ENCODE results near the gene MEGF6.

MEGF6 gene

DNA sequence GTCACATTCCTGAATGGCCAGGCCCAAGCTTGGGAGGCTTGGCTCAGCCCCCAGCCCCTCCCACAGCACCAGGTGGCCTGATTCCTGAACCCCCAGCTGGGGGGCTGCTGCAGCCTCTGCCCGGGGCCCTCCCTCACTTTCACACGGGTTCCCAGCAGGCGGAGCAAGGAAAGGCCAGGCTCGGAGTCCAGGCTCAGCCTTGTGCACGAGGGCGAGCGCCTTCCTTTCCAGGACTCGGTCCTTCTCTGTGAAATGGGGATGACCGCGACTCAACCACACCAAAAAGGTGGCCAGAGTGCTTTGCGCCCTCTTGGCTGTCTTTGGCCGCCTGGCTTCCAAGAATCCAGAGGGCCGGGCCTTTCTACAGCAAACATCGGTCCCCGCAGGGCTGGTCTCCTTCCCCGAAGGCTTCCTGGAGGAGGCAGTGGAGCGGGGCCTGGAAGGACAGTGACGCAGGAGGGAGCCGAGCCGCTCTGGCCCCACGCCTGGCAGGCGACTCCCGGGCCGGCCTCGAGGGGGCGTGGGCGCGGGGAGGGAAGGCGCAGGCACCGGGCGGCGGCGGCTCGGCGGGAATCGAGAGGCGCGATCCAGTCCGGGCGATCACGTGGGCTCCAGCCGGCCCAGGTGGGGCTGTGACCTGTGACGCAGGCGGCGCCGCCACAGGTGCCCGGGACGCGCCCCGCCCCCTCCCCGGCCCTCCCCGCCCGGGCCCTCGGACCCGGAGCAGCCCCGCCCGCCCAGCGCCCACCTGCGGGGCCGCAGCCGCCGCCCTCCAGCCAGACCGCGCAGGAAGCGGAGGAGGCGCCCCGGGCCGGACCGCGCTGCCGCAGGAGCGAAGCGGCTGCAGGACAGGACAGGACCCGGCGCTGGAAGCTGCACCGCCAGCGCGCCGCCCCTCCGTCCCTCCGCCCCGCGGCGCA, 157.2 kb downstream of the MEGF6 start, which contains the start of gene ARHGEF16:
Gene ARHGEF16, plus strand, starts transcription at position 775 of the 920 bp plus-strand sequence. CDS start 8,420 bp downstream, outside the sequence.
- DNase-seq: peak; percentile 76 to 83

DNA sequence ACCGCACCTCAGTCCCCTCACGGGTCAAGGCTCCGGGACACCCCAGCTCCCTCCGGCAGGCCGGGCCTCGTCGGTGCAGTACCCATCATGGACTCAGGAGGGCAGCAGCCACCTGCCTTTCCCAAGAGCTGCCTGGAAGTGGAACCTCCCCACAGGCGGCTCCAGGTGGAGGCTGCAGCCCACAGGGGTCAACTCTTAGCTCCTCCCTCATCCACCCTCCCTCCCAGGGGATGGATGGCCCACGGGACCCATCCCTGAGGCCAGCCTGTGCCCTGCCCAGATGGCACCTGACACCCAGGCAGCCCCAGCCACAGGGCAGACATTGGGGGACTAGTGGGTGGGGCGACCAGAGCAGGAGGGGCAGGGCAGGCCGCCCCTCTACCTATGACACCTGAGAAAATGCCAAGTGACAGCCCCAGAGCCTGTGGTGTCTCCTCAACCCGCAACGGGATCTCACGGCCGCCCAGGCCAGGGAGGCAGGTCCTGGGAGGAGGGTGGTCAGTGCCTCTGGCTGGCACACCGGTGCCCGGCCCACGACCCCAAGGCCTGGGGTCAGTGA, 158.0 kb downstream of the MEGF6 start:
- DNase-seq: peak; percentile 61 to 63

DNA sequence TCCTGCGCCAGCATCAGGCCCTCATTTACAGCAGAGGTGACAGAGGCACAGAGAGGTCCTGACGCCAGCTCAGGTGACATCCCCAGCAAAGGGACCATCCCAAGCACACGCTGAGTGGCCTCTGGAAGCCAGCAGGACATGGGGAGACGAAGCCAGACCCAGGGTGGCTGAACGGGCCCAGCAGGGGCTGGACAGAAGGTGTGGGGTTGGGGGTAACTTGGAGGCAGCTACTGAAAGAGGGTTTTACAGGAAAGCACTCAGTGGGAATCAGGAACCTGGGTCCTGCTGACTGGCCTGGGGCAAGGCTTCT, 158.5 kb downstream of the MEGF6 start:
- no peak for DNase-seq

DNA sequence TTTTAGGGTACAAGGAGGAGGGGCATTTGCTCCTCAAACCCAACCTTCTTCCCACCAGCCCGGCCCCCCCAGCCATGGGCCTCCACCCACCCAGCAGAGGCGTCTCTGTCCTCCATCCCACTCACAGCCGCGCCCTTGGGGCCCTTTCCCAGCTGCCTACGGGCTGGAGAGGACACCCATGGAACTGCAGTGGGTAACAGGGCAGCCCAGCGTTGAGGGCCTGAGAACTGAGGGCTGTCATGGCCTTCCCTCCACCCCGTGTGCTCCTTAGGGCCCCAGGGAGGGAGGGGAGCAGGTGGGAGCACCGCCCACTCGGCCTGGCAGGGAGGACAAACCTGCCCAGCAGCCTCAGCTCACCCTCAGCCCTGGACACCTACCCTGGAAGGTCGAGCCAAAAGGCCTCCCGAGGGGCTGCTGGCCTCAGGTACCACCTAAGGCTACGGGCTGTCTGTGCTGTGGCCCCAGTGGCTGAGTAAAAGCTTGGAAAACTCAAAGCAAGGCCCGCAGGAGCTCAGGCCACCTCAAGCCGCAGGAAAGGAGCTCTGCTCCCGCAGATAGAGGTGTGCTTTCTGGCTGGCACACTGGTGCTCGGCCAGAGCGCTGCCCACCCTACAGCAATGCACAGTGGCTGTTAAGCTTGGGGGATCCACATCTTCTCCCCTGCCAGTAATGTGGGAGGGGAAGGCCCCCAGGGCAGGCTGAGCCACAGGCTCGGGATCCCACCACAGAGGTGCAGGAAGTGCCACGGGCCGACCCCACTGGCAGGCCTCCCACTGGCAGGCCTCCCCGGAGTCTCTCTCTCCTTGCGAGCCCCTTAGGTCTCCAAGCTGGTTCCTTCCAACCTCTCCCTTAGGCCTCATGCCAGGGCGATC, 159.1 kb downstream of the MEGF6 start:
- no peak for DNase-seq

DNA sequence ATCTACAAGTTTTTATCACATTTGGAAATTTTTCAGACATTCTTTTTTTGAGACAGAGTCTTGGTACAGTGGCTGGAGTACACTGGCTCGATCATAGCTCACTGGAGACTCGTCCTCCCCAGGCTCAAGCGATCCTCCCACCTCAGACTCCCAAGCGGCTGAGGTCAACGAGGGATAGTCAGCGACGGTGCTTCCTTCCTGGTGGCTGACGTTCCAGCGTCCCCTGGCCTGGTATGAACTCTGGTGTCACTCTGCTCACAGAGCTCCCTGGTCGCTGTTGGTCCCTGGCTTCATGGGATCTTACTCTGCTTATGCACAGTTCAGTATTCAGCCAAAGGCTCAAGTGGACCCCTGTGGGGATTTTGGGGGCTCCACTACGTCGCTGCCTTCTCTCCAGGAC, 160.3 kb downstream of the MEGF6 start:
- no peak for DNase-seq

DNA sequence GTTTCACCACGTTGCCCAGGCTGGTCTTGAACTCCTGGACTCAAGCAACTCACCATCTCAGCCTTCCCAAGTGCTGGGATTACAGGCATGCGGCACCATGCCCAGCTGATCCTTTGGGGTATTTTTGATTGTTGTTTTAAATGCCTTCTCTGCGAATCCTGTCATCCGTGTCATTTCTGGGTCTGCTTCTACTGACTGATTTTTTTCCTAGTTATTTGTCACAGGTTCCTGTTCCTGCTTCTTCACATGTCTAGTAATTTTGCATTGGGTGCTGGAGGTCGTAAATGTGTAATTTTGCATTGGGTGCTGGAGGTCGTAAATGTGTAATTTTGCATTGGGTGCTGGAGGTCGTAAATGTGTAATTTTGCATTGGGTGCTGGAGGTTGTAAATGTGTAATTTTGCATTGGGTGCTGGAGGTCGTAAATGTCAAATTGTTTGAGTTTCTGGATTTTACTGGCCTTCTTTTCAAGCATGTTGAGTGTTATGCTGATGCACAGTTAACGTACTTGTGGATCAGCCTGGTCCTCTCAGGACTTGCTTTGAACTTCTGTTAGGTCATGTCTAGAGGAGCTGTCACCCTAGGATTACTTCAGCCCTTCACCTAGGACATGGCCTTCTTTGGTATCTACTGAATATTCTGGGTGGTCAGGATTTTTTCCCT, 161.0 kb downstream of the MEGF6 start:
- no peak for DNase-seq

DNA sequence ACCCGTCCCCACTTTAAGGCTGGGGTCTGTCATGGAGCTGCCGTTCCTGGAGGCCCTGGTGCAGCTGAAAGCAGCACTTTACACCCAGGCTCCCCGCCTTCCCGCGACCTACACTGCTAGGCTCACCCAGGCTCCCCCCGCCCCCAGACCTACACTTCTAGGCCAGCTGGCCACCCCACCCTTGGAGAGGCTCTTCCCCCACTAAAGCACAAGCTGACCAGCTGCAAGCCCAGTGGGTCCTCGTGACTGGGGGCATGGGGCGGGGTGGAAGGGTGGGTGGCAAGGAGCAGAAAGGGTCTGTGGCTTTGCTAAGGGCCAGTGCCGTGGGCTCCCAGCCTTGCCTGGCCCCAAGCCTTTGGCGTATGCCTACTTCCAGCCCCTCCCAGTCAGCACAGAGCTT, 166.6 kb downstream of the MEGF6 start:
- no peak for DNase-seq

DNA sequence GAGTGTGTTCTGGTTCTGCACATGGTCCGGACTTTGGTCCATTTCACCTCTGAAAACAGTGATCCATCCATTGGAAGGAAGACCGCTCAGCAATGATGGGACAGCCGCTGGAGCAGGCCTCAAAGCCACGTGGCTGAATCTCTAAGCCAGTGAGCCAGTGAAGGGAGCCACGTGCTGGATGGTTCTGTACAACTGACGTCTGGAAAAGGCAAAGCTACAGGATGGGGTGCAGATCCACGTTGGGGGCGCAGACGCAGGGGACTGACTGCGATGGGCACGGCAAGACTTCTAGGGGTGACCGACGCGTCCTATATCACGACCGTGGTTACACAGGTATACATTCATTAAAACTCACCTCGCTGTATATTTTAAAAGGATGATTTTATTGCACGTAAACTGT, 167.0 kb downstream of the MEGF6 start:
- DNase-seq: no peak

DNA sequence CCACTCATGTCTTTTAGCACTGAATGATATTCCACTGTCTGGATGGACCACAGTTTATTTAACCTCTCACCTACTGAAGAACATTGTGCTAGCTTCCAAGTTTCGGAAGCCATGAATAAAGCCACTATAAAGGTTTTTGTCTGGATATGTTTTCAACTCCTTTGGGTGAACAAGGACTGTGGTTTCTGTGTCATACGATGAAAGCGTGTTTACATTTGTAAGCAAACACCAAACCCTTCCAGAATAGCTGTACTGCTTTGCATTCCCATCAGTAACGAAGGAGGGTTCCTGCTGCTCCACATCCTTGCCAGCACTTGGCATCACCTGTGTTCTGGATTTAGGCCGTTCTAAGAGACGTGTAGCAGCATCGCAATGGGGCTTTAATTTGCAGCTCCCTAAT, 167.5 kb downstream of the MEGF6 start:
- DNase-seq: no peak

DNA sequence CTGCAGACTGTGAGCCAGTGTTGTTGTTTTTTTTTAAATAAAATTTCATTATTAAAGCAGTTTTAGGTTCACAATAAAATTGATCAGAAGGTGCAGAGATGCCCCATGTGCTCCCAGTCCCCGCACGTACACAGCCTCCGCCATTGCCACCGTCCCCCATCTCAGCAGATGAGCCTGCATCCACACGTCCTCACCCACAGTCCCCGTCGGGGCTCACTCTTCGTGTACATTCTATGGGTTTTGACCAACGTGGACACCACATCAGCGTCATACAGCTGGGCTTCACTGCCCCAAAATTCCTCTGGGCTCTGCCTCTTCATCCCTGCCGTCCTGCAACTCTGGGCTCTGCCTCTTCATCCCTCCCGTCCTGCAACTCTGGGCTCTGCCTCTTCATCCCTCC, 168.4 kb downstream of the MEGF6 start:
- DNase-seq: no peak

DNA sequence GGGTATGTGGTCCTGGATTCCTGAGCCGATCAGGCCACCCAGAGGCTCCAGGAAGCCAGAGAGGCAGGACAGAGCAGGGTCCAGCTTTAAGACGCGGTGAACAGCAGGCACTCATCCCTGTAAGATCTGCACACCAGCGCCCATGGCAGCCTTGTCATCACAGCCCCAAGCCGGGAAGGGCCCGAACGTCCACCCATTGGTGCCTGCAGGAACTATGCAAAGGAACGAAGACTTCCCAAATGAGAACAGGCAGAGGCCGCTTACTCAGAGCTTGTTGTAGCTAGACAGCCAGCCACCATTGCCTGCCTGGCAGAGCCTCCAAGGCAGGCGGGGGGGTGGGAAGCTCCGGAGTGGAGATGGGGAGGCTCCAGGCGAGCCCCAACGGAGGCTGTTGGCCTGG, 169.0 kb downstream of the MEGF6 start:
- no peak for DNase-seq

DNA sequence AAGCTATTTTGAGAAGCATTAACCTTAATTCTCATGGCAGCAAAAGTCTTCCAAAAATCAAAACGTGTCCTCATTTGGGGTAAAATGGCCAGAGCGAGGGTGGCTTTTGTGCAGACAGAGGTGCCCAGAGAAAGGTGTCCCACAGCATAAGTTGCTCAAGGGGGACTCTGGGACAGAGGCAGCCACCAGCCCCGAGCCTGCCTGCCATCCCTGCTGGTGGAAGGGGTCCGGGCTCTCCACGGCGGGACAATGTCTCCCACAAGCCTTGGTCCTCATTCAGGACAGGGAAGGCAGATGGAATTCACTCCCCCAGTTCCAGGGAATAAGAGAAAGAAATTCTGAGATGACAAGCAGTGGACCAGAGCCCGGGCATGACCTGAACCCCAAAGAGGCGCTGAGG, 169.4 kb downstream of the MEGF6 start:
- no peak for DNase-seq

DNA sequence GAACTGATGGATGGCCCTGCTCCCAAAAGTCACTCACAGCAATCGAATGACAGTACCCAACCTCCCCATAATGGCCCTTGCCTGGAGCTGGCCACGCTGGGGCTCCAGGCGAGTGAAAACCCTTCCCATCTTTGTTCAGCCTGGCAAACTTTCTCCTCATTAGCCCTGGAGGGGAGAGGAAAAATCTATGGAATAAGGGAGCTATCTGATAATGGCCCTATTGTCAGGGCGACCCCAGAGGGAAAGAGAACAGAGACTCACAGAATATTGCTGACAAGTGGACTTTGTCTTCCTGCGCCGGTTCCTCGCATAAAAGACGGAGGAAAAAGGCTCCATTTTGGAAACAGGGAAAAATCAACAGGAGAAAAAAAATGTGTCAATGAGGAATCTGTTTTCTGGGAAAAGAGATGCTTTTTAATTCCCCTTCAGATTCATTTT, 169.9 kb downstream of the MEGF6 start:
- no peak for DNase-seq

DNA sequence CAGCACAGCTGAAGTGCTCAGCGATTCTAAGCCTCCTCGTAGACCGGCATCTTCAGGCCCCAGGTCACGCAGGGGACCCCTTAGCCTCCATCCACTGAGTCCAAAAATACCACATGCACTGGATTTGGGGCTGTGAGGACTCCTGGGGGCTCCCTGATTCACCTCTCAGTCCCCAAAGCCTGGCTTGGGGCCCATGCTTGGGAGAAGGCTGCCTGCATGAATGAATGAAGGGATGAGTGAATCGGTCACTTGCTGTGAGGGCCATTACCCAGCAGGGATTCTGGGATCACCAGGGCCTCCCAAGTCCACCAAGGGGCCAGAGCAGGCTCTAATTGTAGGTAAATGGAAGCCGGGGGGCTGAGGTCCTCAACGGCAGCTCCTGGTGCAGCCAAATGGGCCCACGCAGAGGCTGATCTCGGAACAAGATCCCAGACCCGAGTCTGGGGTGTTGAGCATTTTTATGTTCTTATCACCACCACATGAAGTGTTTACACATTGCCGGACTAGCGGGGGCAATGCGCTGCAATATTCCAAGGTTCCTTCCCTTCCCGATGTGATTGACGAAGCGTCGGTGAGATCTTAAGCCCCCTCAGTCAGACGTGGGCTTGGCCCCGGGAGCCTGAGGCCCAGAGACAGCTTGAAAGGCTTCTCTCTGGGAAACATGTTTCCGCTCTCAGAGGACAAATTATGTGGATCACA, 170.4 kb downstream of the MEGF6 start:
- DNase-seq: no peak

DNA sequence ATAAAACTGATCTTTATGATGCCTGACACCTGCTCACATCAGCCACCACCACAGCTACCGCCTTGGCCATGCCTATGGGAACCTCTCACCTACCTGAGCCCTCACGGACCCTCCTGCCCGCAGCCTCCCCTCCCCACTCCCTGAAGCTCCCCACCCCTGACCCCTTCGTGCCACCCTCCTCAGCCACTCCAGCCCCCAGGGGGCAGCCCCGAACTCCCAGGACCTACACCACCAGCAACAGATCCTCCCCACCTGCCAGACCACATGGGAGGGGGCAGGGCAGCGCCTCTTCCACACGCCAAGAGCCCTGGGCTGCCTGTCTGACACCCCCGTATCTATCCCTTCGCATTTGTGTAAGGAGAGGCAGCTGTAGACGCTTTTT, 171.0 kb downstream of the MEGF6 start:
- no peak for DNase-seq

All from NCI-H2081 (cell line).